Tibial nerve (tissue), 4 donors: ENCODE results near the gene OSBPL8.

Experiments used
- CTCF ChIP-seq, 5 experiments: fragments of 200-600 bp in 3 of 5; fragments of 450-650 bp in 2 of 5; sonication (generic) in 3 of 5; IDR thresholded peaks; one replicate each; pipeline ENCODE4 v1.5.1; 2016 to 2019; ENCODE audit warnings: antibody characterized with exemption in 5 of 5, mild to moderate bottlenecking in 3 of 5, moderate library complexity in 2 of 5
- EP300 ChIP-seq, 2 donors: sonication (generic); formaldehyde crosslinking; IDR thresholded peaks; one replicate each; pipeline ENCODE4 v1.6.1; 2017; ENCODE audit warnings: antibody characterized with exemption in 2 of 2, mild to moderate bottlenecking in 1 of 2
- POLR2A ChIP-seq, 2 donors: fragments of 450-650 bp; IDR thresholded peaks; one replicate each; pipeline ENCODE4 v1.6.1; 2017; ENCODE audit warnings: antibody characterized with exemption in 2 of 2, mild to moderate bottlenecking in 2 of 2, moderate library complexity in 2 of 2

- no peak for TF ChIP-seq CTCF (IDR thresholded peaks at IDR 0.05)
- TF ChIP-seq EP300 (IDR thresholded peaks at IDR 0.05) = no peak
- TF ChIP-seq POLR2A (IDR thresholded peaks at IDR 0.05) = no peak
Measured at GRCh38 chr12:76486011-76486410, 73.6 kb downstream of the OSBPL8 start.
